A549 (cell line): ENCODE results near the gene LRSAM1. TPM values are rescaled to one million over a fixed set of nuclear protein-coding genes. Genes with fewer than 3 reads are reported as not detected.

Experiments used
- ATAC-seq, 2 experiments: fragments of 200-7000 bp in 1 of 2; fragments of >200 bp in 1 of 2; cut with Nextera tagmentation in 1 of 2; cut with Tn5 transposase in 1 of 2; 3 replicates each; pipeline versions ENCODE4 v1.8.0 to v1.9.1; 2018 to 2020; ENCODE audit warnings: mild to moderate bottlenecking in 1 of 2, moderate library complexity in 1 of 2
- CTCF ChIA-PET: fragments of 300-600 bp; sonication (Branson Sonifier 250); formaldehyde crosslinking; extraction: SDS; loops from one replicate; lab custom pipeline; 2021; ENCODE audit warnings: antibody characterized with exemption, inconsistent platforms; lab: Yijun Ruan, JAX
- POLR2A ChIA-PET: fragments of 350-600 bp; formaldehyde crosslinking; extraction: SDS; loops from one replicate; lab custom pipeline; 2021; ENCODE audit warnings: antibody characterized with exemption, inconsistent platforms; lab: Yijun Ruan, JAX
- DNase-seq, 2 experiments: peaks; one replicate each; pipeline versions ENCODE4 v3.0.0 to v3.0.0-alpha.2; 2011 to 2016; ENCODE audit warnings: low read depth in 1 of 2, low spot score in 1 of 2
- FAIRE-seq: peaks from 2 replicates; lab custom pipeline; 2011; peaks lifted over from hg19 to GRCh38; lab: Jason Lieb, UNC
- H3K27ac ChIP-seq, 2 experiments: fragments of >200 bp; sonication (Bioruptor Twin); formaldehyde crosslinking; 3 replicates each; pipeline ENCODE4 v1.5.1; 2016 to 2017
- H3K4me1 ChIP-seq: fragments of >200 bp; sonication (Bioruptor Twin); formaldehyde crosslinking; 3 replicates; pipeline ENCODE4 v1.6.1; 2016
- H3K4me2 ChIP-seq: fragments of >200 bp; sonication (Bioruptor Twin); formaldehyde crosslinking; 3 replicates; pipeline ENCODE4 v1.6.1; 2016
- H3K4me3 ChIP-seq: fragments of >200 bp; sonication (Bioruptor Twin); formaldehyde crosslinking; 3 replicates; pipeline ENCODE4 v1.5.1; 2016
- H3K9me3 ChIP-seq: fragments of >200 bp; sonication (Bioruptor Twin); formaldehyde crosslinking; 3 replicates; pipeline ENCODE4 v1.6.1; 2016
- BCL3 ChIP-seq: fragments of >200 bp; sonication (Bioruptor Twin); formaldehyde crosslinking; IDR thresholded peaks from 3 replicates; pipeline ENCODE4 v1.6.1; 2016
- BHLHE40 ChIP-seq: IDR thresholded peaks from 2 replicates; pipeline ENCODE4 v1.6.1; 2012; ENCODE audit warnings: low read depth, low read length, inconsistent platforms
- CBX2 ChIP-seq: fragments of 200-600 bp; sonication (generic); IDR thresholded peaks from 2 replicates; pipeline ENCODE4 v1.6.1; 2016; ENCODE audit warnings: low read depth, mild to moderate bottlenecking, borderline replicate concordance
- CEBPB ChIP-seq, 2 experiments: fragments of >200 bp in 1 of 2; sonication (Bioruptor Twin) in 1 of 2; formaldehyde crosslinking in 1 of 2; IDR thresholded peaks; 2 replicates each; pipeline ENCODE4 v1.6.1; 2012 to 2016
- EHMT2 ChIP-seq: fragments of 200-600 bp; sonication (generic); IDR thresholded peaks from 2 replicates; pipeline ENCODE4 v1.6.1; 2016; ENCODE audit warnings: antibody characterized with exemption, low read depth, mild to moderate bottlenecking, moderate library complexity
- ESRRA ChIP-seq: fragments of 150-350 bp; IDR thresholded peaks from 2 replicates; pipeline ENCODE4 v1.6.1; 2014; ENCODE audit warnings: mild to moderate bottlenecking, low read length, borderline replicate concordance
- FOXS1 ChIP-seq: fragments of 250-450 bp; sonication (Bioruptor Pico); IDR thresholded peaks from 2 replicates; pipeline ENCODE4 v1.5.0; 2020; ENCODE audit warnings: mild to moderate bottlenecking, moderate library complexity
- HDAC2 ChIP-seq: fragments of 200-600 bp; sonication (generic); IDR thresholded peaks from 2 replicates; pipeline ENCODE4 v1.6.1; 2016
- HES2 ChIP-seq: fragments of >200 bp; sonication (Bioruptor Twin); formaldehyde crosslinking; IDR thresholded peaks from 2 replicates; pipeline ENCODE4 v1.6.1; 2016
- HOXB5 ChIP-seq: fragments of 250-450 bp; sonication (Bioruptor Pico); IDR thresholded peaks from 2 replicates; pipeline ENCODE4 v1.5.0; 2020; ENCODE audit warnings: mild to moderate bottlenecking, moderate library complexity
- JUNB ChIP-seq: fragments of >200 bp; sonication (Bioruptor Twin); formaldehyde crosslinking; IDR thresholded peaks from 2 replicates; pipeline ENCODE4 v1.6.1; 2016
- KDM1A ChIP-seq: fragments of 200-600 bp; sonication (generic); IDR thresholded peaks from 2 replicates; pipeline ENCODE4 v1.6.1; 2016; ENCODE audit warnings: low read depth, mild to moderate bottlenecking
- MAZ ChIP-seq: fragments of 150-350 bp; IDR thresholded peaks from 2 replicates; pipeline ENCODE4 v1.6.1; 2014; ENCODE audit warnings: antibody characterized with exemption, low read depth, low read length, borderline replicate concordance
- NFE2L2 ChIP-seq: fragments of 150-350 bp; conservative IDR thresholded peaks from 2 replicates; pipeline ENCODE4 v1.6.1; 2014; ENCODE audit warnings: low read length
- NPAS2 ChIP-seq: fragments of 250-450 bp; sonication (Bioruptor Pico); IDR thresholded peaks from 2 replicates; pipeline ENCODE4 v1.8.0; 2022; ENCODE audit warnings: mild to moderate bottlenecking, moderate library complexity, borderline replicate concordance
- NR3C1 ChIP-seq: fragments of >200 bp; sonication (Bioruptor Twin); formaldehyde crosslinking; IDR thresholded peaks from 3 replicates; pipeline ENCODE4 v1.6.1; 2017
- ZC3H11A ChIP-seq: fragments of 450-650 bp; IDR thresholded peaks from 2 replicates; pipeline ENCODE4 v1.6.1; 2014; ENCODE audit warnings: antibody characterized with exemption, mild to moderate bottlenecking
- WGBS: methylation state at CpG from one replicate; pipeline ENCODE4 v1.1.6; 2017; ENCODE audit errors: missing lambda C conversion rate; 5-methylcytosine and 5-hydroxymethylcytosine counted together
- polyA plus RNA-seq, 4 experiments: library from polyadenylated mRNA; depleted of rRNA in 3 of 4; stranded (reverse); fragments of >200 nt; fragmentation: RNase III in 1 of 4; extraction: RNeasy Plus Mini Kit Qiagen cat#74134 plus additional on column Dnase treatment in 1 of 4; gene quantifications; 2 replicates in 3 of 4; 3 replicates in 1 of 4; pipeline ENCODE4 v1.2.3, GENCODE V29; 2011 to 2017
- TF ChIP-seq, protein P1 (sequence below): fragments of 250-450 bp; sonication (Bioruptor Pico); IDR thresholded peaks from 2 replicates; pipeline ENCODE4 v1.5.0; 2020; ENCODE audit warnings: low read depth, mild to moderate bottlenecking, moderate library complexity
- TF ChIP-seq, protein P2 (sequence below): fragments of 250-450 bp; sonication (Bioruptor Pico); IDR thresholded peaks from 2 replicates; pipeline ENCODE4 v1.5.0; 2021; ENCODE audit warnings: mild to moderate bottlenecking, moderate library complexity, borderline replicate concordance

The LRSAM1 gene
- polyA plus RNA-seq, 2 of the 4 experiments (the other 2 are of a cell fraction) = 5.1 to 10.0 TPM

DNA sequence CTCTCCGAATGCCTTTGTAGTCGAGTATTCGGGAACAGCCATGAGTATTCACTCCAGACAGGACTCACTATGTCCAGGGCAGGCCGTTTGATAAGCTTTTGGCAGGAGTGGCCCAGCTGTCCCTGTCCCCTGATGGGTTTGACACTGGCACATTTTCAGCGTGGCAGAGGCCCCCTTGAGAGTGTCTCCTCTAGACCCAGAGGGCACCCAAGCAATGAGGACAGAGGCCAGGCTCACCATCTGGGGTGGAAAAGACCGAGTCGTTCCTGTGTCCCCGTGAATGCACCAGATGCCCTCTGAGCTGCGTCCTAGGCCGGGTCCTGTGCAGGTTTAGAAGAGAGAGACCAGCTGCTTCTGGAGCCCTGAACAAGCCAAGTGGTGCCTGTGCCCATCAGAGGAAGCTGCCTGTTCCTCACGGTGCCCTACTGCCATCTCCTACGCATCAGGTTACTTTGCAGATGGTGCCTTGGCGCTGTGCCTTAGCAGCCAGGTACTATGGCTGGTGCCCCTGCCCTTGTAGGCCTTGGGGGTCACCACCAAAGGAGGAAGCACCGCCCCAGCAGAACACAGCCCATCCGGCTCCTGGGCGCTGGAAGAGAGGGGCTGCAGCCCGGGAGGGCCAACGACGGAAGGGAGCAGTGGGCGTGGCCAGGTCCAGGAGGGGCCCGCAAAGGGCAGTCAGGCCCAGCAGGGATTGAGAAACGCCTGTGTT, 42.4 kb downstream of the LRSAM1 start:
- FAIRE-seq (no peak), DNase-seq (no peak), ATAC-seq (no peak)
- no peak overlapping the region for H3K4me3 ChIP-seq
- no peak for TF ChIP-seq HOXB5 (CRISPR knock-in tag)
- TF ChIP-seq CBX2 = no peak
- no peak for TF ChIP-seq MAZ
- TF ChIP-seq EHMT2 = no peak
- TF ChIP-seq KDM1A = no peak
- no peak for TF ChIP-seq HDAC2
- no peak for TF ChIP-seq ZC3H11A
- no peak for TF ChIP-seq FOXS1 (CRISPR knock-in tag)
- no peak for TF ChIP-seq NPAS2 (CRISPR knock-in tag)
- TF ChIP-seq ESRRA = no peak
- H3K4me1 ChIP-seq = no peaks in the 10 kb centered on the region
- no peak overlapping the region for H3K27ac ChIP-seq
- 96% methylated on average over 20 of the region's 22 CpGs for WGBS
- ChIA-PET POLR2A (no interaction called here), CTCF (interaction anchor here (0.9 to 36.3 kb wide), 5 partner anchors 11 to 241 kb away, joined by 3 to 821 read pairs (median 7); partner anchors contain the start of gene TOR2A)
- H3K4me2 ChIP-seq = no peak overlapping the region
- H3K9me3 ChIP-seq = no peaks in the 10 kb centered on the region

DNA sequence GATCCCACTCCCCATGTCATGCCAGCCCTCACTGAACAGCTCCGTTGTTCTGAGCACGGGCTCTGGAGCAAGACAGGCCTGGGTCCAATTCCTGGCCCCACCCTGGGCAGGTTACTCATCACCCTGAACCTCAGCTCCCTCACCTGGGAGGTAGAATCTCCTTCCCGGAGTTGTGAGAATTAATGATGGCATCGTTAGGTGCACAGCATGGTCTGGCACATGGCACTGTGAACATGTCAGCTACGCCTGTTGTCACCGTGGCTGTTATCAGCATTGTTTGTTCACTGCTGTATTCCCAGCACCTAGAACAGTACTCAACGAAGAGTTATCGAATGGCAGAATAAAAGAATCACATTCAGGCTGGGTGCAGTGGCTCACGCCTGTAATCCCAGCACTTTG, 43.0 kb downstream of the LRSAM1 start:
- WGBS = 90% methylated on average over 9 of the region's 9 CpGs
- TF ChIP-seq, protein P1, sequence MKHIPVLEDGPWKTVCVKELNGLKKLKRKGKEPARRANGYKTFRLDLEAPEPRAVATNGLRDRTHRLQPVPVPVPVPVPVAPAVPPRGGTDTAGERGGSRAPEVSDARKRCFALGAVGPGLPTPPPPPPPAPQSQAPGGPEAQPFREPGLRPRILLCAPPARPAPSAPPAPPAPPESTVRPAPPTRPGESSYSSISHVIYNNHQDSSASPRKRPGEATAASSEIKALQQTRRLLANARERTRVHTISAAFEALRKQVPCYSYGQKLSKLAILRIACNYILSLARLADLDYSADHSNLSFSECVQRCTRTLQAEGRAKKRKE (CRISPR knock-in tag) = no peak
- TF ChIP-seq, protein P2, sequence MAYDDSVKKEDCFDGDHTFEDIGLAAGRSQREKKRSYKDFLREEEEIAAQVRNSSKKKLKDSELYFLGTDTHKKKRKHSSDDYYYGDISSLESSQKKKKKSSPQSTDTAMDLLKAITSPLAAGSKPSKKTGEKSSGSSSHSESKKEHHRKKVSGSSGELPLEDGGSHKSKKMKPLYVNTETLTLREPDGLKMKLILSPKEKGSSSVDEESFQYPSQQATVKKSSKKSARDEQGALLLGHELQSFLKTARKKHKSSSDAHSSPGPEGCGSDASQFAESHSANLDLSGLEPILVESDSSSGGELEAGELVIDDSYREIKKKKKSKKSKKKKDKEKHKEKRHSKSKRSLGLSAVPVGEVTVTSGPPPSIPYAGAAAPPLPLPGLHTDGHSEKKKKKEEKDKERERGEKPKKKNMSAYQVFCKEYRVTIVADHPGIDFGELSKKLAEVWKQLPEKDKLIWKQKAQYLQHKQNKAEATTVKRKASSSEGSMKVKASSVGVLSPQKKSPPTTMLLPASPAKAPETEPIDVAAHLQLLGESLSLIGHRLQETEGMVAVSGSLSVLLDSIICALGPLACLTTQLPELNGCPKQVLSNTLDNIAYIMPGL (CRISPR knock-in tag) = no peak
- TF ChIP-seq BHLHE40 = no peak
- no peak for TF ChIP-seq JUNB
- no peak for TF ChIP-seq NFE2L2
- TF ChIP-seq BCL3 = no peak
- TF ChIP-seq NR3C1 = no peak
- no peak for TF ChIP-seq HES2
- TF ChIP-seq CBX2 = no peak
- no peak for TF ChIP-seq CEBPB (IDR thresholded peaks at IDR 0.05)
- TF ChIP-seq, all 56 proteins: peak for 0
- no peaks in the 10 kb centered on the region for H3K4me1 ChIP-seq
- no peak for FAIRE-seq
- ATAC-seq = no peak
- POLR2A ChIA-PET = no interaction called here
- no peak overlapping the region for H3K27ac ChIP-seq
- H3K4me2 ChIP-seq = no peak overlapping the region
- H3K9me3 ChIP-seq = no peaks in the 10 kb centered on the region
- H3K4me3 ChIP-seq = no peak overlapping the region
- CTCF ChIA-PET = interaction anchor here (7.7 to 36.3 kb wide), 2 partner anchors 10 to 91 kb away, joined by 69 to 821 read pairs; no protein-coding TSS in a partner anchor
- no peak for DNase-seq
